GM18508 (cell line): ENCODE results near the gene ADAMTS12.

Source experiments
- ATAC-seq: cut with Tn5 transposase; IDR thresholded peaks from one replicate; pipeline ENCODE4 v1.9.1; 2021; ENCODE audit warnings: moderate number of reproducible peaks; ENCODE audit not compliant: insufficient read depth, unreplicated experiment

Gene ADAMTS12

GRCh38 chr5:33725806-33726205 lies 166.0 kb downstream of the ADAMTS12 start:
- no peak for ATAC-seq

GRCh38 chr5:33721491-33722200 lies 170.1 kb downstream of the ADAMTS12 start:
- ATAC-seq, result no peak

- no peak for ATAC-seq
These were observed 171.6 kb downstream of the ADAMTS12 start for GRCh38 chr5:33720176-33720575.

- ATAC-seq, result no peak
These were observed 172.0 kb downstream of the ADAMTS12 start for GRCh38 chr5:33719769-33720168.

GRCh38 chr5:33715661-33716060 lies 176.1 kb downstream of the ADAMTS12 start:
- no peak for ATAC-seq

GRCh38 chr5:33713136-33713765 lies 178.5 kb downstream of the ADAMTS12 start:
- ATAC-seq, result no peak

- ATAC-seq, result no peak
These were observed 179.1 kb downstream of the ADAMTS12 start for GRCh38 chr5:33712664-33713063.

GRCh38 chr5:33711094-33711679 lies 180.6 kb downstream of the ADAMTS12 start:
- ATAC-seq, result no peak

GRCh38 chr5:33702867-33703266 lies 188.9 kb downstream of the ADAMTS12 start:
- ATAC-seq, result no peak

- no peak for ATAC-seq
These were observed 189.8 kb downstream of the ADAMTS12 start for GRCh38 chr5:33701951-33702350.

- no peak for ATAC-seq
These were observed 190.5 kb downstream of the ADAMTS12 start for GRCh38 chr5:33701251-33701650.

GRCh38 chr5:33696411-33696810 lies 195.4 kb downstream of the ADAMTS12 start:
- ATAC-seq, result no peak

GRCh38 chr5:33692980-33693379 lies 198.8 kb downstream of the ADAMTS12 start:
- no peak for ATAC-seq

- ATAC-seq, result no peak
These were observed 199.9 kb downstream of the ADAMTS12 start for GRCh38 chr5:33691856-33692255.

- ATAC-seq, result no peak
These were observed 201.2 kb downstream of the ADAMTS12 start for GRCh38 chr5:33690374-33691135.

GRCh38 chr5:33688526-33688925 lies 203.3 kb downstream of the ADAMTS12 start:
- no peak for ATAC-seq

- no peak for ATAC-seq
These were observed 203.7 kb downstream of the ADAMTS12 start for GRCh38 chr5:33688066-33688465.

- ATAC-seq, result no peak
These were observed 205.7 kb downstream of the ADAMTS12 start for GRCh38 chr5:33685873-33686755.

- no peak for ATAC-seq
These were observed 207.2 kb downstream of the ADAMTS12 start for GRCh38 chr5:33684496-33685159.
